Coronary artery (tissue), 2 donors: Measurements from ENCODE around the gene NLRP9.

Source experiments
- DNase-seq: peaks from one replicate; pipeline ENCODE4 v3.0.0-alpha.2; 2017; ENCODE audit warnings: low spot score
- H3K27ac ChIP-seq, 2 donors: fragments of 200-600 bp; sonication (generic); one replicate each; pipeline ENCODE4 v1.5.1; 2016 to 2019
- H3K4me3 ChIP-seq: fragments of 200-600 bp; sonication (generic); 2 replicates; pipeline ENCODE4 v1.5.1; 2016; ENCODE audit warnings: mild to moderate bottlenecking, moderate library complexity
- CTCF ChIP-seq: fragments of 200-600 bp; sonication (generic); IDR thresholded peaks from one replicate; pipeline ENCODE4 v1.5.1; 2019; ENCODE audit warnings: antibody characterized with exemption

Gene NLRP9

DNA sequence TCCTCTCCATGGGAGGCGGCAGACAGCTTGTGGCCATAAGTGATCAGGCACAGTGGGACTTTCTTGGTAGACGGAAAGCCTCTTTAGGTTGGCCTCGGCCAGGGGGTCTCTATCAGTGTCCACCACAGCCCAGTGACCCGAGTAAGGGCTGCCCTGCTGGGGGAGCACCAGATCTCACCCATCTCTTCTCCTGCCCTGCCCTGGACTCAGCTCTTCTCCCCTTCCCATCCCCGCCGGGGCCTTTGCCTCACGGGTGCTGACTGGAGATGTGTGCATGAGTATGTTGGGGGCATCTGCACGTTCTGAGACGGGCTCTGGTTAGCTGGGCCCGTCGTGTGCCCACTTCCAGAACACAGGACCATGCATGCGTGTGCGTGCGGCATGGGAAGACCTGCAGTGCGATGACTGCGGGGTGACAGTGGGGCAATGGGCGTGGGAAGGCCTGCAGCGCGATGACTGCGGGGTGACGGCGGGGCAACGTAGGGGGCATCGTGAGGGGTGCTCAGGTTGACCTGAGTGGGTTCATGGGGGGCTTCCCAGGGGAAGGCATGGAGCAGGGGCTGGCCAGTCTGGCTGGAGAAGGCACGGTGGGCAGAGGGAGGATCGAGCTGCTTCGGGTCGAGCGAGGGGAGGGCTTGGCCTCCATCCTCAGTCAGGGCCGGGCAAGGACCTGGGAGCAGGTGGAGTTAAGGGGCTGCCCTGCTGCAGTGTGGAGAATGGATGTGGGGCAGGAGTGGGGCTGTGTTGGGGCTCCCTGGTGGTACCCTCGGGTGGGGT lies 47.2 kb downstream of the NLRP9 start:
- no peak overlapping the region for H3K27ac ChIP-seq
- TF ChIP-seq CTCF = no peak
- no peak overlapping the region for H3K4me3 ChIP-seq
- DNase-seq = no peak

- no peak overlapping the region for H3K27ac ChIP-seq
- no peak for DNase-seq
- no peak for TF ChIP-seq CTCF
- H3K4me3 ChIP-seq = no peak overlapping the region
Measured at GRCh38 chr19:55690109-55690768, 48.0 kb downstream of the NLRP9 start.

GRCh38 chr19:55689411-55690108 lies 48.6 kb downstream of the NLRP9 start:
- DNase-seq = no peak
- no peak for TF ChIP-seq CTCF
- H3K27ac ChIP-seq = no peak overlapping the region
- no peak overlapping the region for H3K4me3 ChIP-seq

- Histone ChIP-seq H3K27ac (no peak overlapping the region), H3K4me3 (no peak overlapping the region)
- no peak for DNase-seq
- no peak for TF ChIP-seq CTCF
Measured at GRCh38 chr19:55688422-55689218, 49.6 kb downstream of the NLRP9 start.

DNA sequence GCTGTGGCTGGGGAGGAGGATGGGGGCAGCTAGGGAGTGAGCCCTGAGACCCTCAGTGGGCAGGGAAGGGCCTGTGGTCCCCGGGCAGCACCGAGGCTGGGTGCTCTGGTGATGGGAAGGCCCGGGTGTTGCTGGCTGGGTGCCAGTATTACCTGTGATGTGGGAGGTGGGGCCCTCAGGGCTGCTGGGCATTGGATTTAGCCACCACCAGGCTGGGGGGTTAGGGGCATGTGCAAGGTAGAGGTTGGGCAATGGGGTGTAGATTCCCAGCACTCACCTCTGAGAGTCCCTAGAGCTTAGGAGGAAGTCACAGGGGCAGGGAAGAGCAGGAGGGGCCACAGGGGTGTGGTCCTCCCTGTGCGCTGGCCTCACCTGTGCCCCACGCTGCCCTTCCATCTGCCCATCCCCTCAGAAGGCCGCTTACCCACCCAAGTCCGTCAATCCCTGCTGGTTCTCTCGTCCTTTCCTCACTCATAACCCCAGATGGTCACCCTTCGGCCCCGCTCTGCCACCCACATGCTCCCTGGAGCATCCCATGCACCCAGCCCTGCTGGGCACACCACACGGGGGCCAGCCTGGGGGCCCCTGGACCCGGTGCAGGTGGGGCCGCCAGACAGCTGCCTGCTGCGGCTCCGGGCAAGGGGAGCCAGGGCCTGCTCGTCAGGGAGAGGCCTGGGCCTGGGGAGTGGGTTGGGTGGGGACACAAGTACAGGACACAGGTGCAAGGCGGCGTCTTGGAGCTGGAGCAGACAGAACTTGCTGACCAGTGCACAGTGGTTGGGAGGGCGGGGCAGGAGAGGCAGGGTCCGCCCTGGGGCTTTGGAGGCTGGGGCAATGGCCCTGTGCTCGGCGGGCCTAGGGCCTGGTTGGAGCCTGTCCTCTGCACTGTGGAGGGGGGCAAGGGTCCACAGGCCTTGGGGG lies 50.7 kb downstream of the NLRP9 start:
- no peak overlapping the region for H3K27ac ChIP-seq
- DNase-seq = no peak
- TF ChIP-seq CTCF = no peak
- no peak overlapping the region for H3K4me3 ChIP-seq
